ENCODE results near the gene FLCN. TPM values are rescaled to one million over a fixed set of nuclear protein-coding genes. Genes with fewer than 3 reads are reported as not detected.

The FLCN gene
- total RNA-seq, 1 donor from 2014 or later = 59.8 TPM

DNA sequence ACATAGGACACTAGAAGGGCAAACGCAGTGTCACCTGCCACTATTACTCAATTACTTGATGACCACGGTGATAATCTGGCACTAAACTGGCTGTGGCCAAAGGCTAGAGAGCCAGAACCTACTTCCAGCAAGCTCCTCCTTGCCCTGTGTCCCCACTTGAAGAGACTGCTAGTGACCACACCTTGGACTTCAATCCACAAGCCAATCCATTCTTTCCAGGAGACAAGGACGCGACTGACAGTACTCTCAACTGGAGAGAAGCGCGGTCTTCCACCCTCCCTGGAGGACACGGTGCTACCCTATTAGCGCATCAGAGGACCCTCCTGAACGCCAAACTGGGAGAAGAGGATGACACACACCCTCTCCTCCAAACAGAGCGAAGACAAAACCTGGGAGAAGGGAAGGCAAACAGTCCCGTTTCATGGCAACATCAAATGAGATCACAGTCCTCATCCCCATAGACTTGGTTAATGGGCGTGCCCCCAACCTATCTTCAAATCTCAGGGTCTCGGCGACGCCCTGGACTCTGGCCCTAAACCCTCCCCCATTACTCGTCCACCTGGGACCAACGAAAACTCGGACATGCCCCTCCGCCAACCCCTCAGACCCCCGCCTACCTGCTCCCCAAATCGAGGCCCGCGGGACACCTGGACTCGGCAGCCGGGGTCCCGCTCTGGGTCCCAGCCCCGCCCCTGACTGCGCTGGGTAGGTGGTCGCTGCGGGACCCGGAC is 508 bp downstream of the FLCN start:
- no peak for DNase-seq (ENCODE audit: low spot score)

DNA sequence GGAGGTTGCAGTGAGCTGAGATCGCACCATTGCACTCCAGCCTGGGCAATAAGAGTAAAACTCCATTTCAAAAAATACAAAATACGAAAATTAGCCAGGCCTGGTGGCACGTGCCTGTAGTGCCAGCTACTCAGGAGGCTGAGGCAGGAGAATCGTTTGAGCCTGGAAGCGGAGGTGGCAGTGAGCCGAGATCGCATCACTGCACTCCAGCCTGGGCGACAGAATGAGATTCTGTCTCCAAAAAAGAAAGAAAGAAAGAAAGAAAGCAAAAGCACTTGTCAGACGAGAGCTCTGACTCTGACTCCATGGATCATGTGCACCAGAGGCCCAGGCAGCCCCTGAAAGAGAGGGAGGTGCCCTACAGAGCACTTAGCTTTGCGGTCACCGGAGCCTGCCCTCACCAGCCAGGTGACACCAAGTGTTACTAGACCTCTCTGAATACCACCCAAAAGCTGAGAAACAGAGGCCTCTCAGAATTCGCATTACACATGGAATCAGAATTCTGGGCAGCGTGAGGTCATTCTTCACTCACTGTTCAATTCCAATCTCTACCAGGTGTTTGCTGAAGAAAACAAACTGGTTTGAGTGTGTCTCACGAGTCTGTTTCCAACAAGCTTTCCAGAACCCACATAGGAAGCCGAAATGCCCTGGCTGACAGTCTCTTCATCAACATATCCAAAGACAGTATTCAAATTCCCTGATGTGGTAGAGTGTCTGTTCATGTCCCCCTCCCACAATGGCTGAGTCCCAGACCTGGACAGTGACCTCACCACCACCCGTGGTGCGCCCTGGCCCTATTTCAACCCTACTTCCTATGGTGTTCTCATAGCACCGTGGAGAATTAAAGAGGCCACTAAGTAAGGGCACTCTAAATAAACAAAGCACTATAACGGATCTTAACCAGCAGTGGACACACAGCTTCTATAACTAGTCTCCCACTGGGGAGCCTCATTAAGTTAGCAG is 1.5 kb downstream of the FLCN start:
- DNase-seq (ENCODE audit: low spot score) = no peak

GRCh38 chr17:17232303-17232621 is 4.7 kb downstream of the FLCN start:
- no peak for DNase-seq (ENCODE audit: low spot score)

GRCh38 chr17:17231621-17232302 is 5.2 kb downstream of the FLCN start:
- no peak for DNase-seq (ENCODE audit: low spot score)

- no peak for DNase-seq (ENCODE audit: low spot score)
Measured at GRCh38 chr17:17229416-17230384, 7.3 kb downstream of the FLCN start.

DNA sequence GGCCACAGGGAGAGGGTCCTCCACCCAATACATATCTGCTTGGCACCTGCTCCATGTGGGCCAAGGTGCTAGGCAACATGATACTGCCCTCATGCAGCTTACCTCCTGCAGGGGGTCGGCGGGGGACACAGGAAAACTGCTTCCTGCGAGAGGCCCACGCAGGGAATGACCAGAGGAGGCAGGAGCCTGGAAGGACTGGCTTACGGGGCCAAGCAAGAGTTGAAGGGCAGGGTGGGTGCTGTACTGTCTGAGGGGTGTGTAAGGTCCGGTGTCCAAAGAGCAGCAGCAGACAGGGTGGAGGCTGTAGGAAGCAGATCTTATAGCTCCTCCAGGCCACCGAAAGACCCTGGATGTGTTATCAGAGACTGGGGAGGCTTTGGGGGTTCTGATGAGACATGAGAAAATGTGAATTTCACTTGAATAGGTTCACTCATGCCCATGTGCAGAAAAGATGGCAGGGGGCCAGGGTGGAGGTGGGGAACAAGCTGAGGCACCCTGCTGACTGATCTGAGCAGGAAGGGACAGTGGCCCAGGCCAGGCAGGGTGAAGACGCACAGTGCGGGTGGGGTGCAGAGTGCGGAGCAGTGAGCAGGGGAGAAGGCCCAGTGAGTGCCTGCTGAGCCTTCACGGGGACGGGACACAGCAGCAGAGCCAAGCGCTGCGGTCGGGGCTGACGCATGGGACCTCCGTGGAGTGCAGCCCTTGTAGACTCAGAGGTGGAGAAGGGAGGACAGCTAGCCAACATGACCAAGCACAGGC is 8.3 kb downstream of the FLCN start:
- no peak for DNase-seq (ENCODE audit: low spot score)

GRCh38 chr17:17227608-17228520 is 9.1 kb downstream of the FLCN start:
- DNase-seq (ENCODE audit: low spot score) = no peak

DNA sequence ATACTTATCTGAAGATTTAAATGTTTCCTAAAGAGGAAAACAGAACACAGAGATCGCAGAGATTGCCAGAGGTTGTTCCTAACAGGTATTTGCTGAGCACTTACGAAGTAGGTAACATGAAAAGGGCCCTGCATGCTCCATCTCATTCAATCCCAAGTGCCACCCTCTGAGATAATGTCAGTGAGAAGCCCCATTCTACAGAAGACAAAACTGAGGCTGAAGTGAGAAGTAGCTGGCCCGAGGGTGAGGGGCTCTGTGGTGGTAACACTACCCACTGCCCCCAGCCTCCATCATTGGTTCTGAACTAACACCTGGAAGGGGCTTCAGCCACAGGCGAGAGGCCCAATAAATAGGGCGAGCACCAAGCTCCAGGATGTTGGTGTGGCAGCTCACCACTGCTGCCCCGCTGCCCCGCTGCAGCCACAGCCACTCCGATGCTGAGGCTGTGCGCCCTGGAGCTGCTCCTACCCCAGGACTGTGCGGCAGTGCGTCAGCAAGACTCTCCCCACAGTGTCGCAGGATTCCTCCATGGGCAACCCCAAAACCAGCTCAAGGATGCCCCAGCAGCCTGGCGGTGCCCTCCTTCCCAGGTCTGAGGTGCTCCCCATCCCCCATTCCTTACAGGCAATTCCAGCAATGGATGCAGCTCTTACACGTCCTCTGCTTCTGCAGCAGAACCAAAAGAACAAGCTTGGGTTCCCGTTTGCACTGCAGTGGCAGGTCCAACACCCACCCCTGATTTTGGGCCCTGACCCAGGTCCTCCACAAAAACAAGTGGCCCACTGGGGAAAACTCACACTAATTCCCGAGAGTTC is 10.3 kb downstream of the FLCN start:
- DNase-seq (ENCODE audit: low spot score) = no peak

DNA sequence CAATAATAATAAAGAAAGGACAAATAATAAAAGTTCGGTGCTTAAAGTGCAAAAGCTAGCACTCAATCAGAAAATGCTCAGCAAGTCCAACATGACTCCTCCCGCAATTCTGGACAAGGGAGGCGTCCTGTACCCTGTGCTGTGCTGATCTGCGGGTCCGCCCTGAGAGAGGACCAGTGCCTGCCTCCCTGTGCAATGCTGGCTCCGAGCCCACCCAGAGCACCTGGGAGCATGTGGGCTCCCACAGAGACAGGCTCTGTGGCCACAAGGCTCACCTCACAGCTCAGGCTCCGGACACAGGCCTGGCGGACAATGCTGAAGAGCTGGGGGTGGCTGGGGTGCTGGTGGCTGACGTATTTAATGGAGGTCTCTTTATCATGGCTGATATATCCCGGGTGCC is 11.1 kb downstream of the FLCN start:
- DNase-seq (ENCODE audit: low spot score) = no peak

GRCh38 chr17:17224137-17224536 is 12.8 kb downstream of the FLCN start:
- no peak for DNase-seq (ENCODE audit: low spot score)

- no peak for DNase-seq (ENCODE audit: low spot score)
Measured at GRCh38 chr17:17223736-17224135, 13.2 kb downstream of the FLCN start.

GRCh38 chr17:17221329-17221728 is 15.6 kb downstream of the FLCN start:
- DNase-seq (ENCODE audit: low spot score) = no peak

GRCh38 chr17:17220529-17220928 is 16.4 kb downstream of the FLCN start:
- DNase-seq (ENCODE audit: low spot score) = no peak

- DNase-seq (ENCODE audit: low spot score) = no peak
Measured at GRCh38 chr17:17217995-17218394, 19.0 kb downstream of the FLCN start.

- DNase-seq (ENCODE audit: low spot score) = no peak
Measured at GRCh38 chr17:17216776-17217175, 20.2 kb downstream of the FLCN start.

- no peak for DNase-seq (ENCODE audit: low spot score)
Measured at GRCh38 chr17:17216236-17216635, 20.7 kb downstream of the FLCN start.

DNA sequence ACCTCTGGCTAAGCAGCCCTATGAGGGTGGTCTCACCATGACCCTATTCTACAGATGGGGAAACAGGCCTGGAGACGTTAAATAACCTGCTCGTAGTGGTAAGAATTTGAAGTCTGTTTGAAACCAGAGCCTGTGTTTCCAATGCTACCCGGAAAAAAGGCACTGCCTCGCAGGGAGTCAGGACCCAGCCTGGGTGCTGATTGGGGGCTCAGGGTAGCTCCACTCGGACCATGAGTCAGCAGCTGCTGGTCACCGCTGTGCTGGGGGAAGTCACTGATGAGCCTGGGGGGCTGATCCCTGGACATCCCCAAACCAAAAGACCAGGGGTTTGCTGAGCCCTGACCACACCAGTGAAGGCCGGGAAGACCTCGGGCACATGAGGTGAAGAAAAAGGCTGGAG is 21.4 kb downstream of the FLCN start:
- no peak for DNase-seq (ENCODE audit: low spot score)

DNA sequence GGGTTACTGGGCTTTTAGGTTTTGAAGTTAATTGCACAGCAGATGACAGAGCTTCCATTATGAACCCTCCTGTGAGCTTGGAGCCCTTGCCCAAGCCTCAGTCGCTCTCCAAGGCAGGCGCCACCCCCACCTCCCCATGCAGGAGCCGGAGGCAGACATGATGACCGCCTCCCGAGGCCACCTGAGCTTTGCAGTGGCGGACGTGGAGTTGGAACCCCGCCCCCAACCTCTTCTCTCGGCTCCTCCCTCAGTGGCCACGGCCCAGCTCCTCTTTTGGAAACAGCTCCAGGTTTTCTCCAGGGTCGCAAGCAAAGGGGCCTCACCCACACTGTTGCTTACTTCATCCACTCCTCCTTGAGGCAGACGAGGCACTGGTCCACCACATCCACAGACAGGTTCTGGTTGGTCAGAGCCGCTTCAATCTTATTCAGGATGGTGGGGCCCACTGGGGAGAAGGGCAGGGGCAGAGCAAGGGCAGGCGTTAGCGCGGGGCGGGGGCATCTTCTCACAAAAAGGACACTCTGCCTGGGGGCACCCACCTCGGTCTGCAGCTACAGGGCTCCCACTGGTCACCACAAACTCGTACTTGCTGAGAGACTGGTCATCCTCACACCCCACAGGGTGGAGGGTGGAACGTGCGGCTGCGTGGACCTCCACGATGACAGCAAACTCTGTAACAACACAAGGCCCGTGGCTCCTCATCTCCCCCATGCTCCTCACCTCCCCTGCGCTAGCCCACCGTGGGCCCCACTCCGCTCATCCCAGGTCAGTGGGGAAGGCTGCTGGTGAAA is 22.1 kb downstream of the FLCN start:
- no peak for DNase-seq (ENCODE audit: low spot score)
